OCI-LY3 (cell line): Measurements from ENCODE around the gene TMEM225.

Experiments
- CTCF ChIP-seq: fragments of 200-600, 300-600 bp; sonication (generic); IDR thresholded peaks from 2 replicates; pipeline ENCODE4 v1.5.1; 2014; ENCODE audit warnings: antibody characterized with exemption, low read length, low read depth
- EZH2phosphoT487 ChIP-seq: fragments of 200-600 bp; shearing (Covaris generic); IDR thresholded peaks from 2 replicates; pipeline ENCODE4 v1.6.1; 2018; ENCODE audit warnings: antibody characterized with exemption, mixed run types, low read depth

- TF ChIP-seq CTCF (no peak), EZH2phosphoT487 (no peak)
Observed at GRCh38 chr11:123924027-123924426, 38.6 kb upstream of the TMEM225 start.
